ENCODE measurements around the gene ASB16.

GRCh38 chr17:44128383-44128782 is 42.1 kb upstream of the ASB16 start:
- no peak for TF ChIP-seq ZNF274 (IDR thresholded peaks at IDR 0.05; ENCODE audit: low read depth, low read length)
- TF ChIP-seq YY1 (IDR thresholded peaks at IDR 0.05; ENCODE audit: insufficient read depth, insufficient read length) = no peak

Data from NT2/D1 (cell line).